ENCODE measurements around the gene NUDT16L1. TPM values are rescaled to one million over a fixed set of nuclear protein-coding genes. Genes with fewer than 3 reads are reported as not detected.

The NUDT16L1 gene
- total RNA-seq, 5 donors from 2014 or later (not counting 1 experiment from before 2014, with no cell fraction given): 53.3 to 64.0 (median 62.2) TPM

GRCh38 chr16:4726616-4727015 lies 33.3 kb downstream of the NUDT16L1 start:
- ChIA-PET CTCF (no interaction called here), POLR2A (no interaction called here)
- no peak overlapping the region for H3K27ac ChIP-seq (ENCODE audit: low read length)
- H3K9me3 ChIP-seq: no peaks in the 10 kb centered on the region
- peaks cover 30% of the 10 kb centered on the region for H3K36me3 Mint-ChIP-seq
- 98% methylated on average over 17 of the region's 18 CpGs for WGBS (ENCODE audit: insufficient coverage)
- H3K36me3 ChIP-seq (ENCODE audit: control insufficient read depth in 2 of 2, extremely low read depth in 1 of 2, insufficient read depth in 1 of 2, low read length in 1 of 2): peaks cover 13 to 50% of the 10 kb centered on the region in 2 donors
- DNase-seq (no peak), ATAC-seq (replicated peaks in 1 of 4) (no peak)
- H3K27me3 Mint-ChIP-seq: no peaks in the 10 kb centered on the region
- no peaks in the 10 kb centered on the region for H3K9me3 Mint-ChIP-seq
- H3K4me3 ChIP-seq (ENCODE audit: control insufficient read depth in 1 of 2, extremely low read depth in 1 of 2, low read length in 1 of 2): no peak overlapping the region
- no peak overlapping the region for H3K27ac Mint-ChIP-seq
- peaks cover 0 to under 1% (median 0%) of the 10 kb centered on the region in 3 donors for H3K4me1 Mint-ChIP-seq
- no peaks in the 10 kb centered on the region for H3K27me3 ChIP-seq (replicated peaks in 1 of 2; ENCODE audit: control insufficient read depth in 2 of 2, extremely low read depth in 1 of 2, insufficient read depth in 2 of 2, low read length in 1 of 2)
- H3K4me3 Mint-ChIP-seq: no peak overlapping the region
- H3K4me1 ChIP-seq (ENCODE audit: control insufficient read depth in 1 of 2, extremely low read depth in 1 of 2, insufficient read depth in 2 of 2, low read length in 2 of 2): no peaks in the 10 kb centered on the region

- Histone ChIP-seq H3K27me3 (replicated peaks in 1 of 2; ENCODE audit: control insufficient read depth in 2 of 2, extremely low read depth in 1 of 2, insufficient read depth in 2 of 2, low read length in 1 of 2) (no peaks in the 10 kb centered on the region), H3K4me1 (ENCODE audit: control insufficient read depth in 1 of 2, extremely low read depth in 1 of 2, insufficient read depth in 2 of 2, low read length in 2 of 2) (peaks cover 3 to 11% of the 10 kb centered on the region in 2 experiments), H3K36me3 (ENCODE audit: control insufficient read depth in 2 of 2, extremely low read depth in 1 of 2, insufficient read depth in 1 of 2, low read length in 1 of 2) (peaks cover 16 to 43% of the 10 kb centered on the region in 2 donors), H3K4me3 (ENCODE audit: control insufficient read depth in 1 of 2, extremely low read depth in 1 of 2, low read length in 1 of 2) (no peak overlapping the region), H3K27ac (ENCODE audit: low read length) (no peak overlapping the region), H3K9me3 (no peaks in the 10 kb centered on the region)
- DNase-seq: no peak
- 100% methylated on average over 2 of the region's 8 CpGs for WGBS (ENCODE audit: insufficient coverage)
- ChIA-PET CTCF (no interaction called here), POLR2A (no interaction called here)
- no peaks in the 10 kb centered on the region for H3K27me3 Mint-ChIP-seq
- H3K4me3 Mint-ChIP-seq: no peak overlapping the region
- no peaks in the 10 kb centered on the region for H3K9me3 Mint-ChIP-seq
- H3K4me1 Mint-ChIP-seq: peaks cover 8 to 16% (median 12%) of the 10 kb centered on the region in 3 donors
- H3K36me3 Mint-ChIP-seq: peaks cover 24% of the 10 kb centered on the region
- no peak overlapping the region for H3K27ac Mint-ChIP-seq
- ATAC-seq (replicated peaks in 1 of 4): no peak
Observed at GRCh38 chr16:4728676-4729075, 35.3 kb downstream of the NUDT16L1 start.

- no peaks in the 10 kb centered on the region for H3K9me3 ChIP-seq
- 96% methylated on average over 11 of the region's 15 CpGs for WGBS (ENCODE audit: insufficient coverage)
- H3K4me1 ChIP-seq (ENCODE audit: control insufficient read depth in 1 of 2, extremely low read depth in 1 of 2, insufficient read depth in 2 of 2, low read length in 2 of 2): peaks cover 5 to 15% of the 10 kb centered on the region in 2 experiments
- ChIA-PET POLR2A (no interaction called here), CTCF (no interaction called here)
- no peak for DNase-seq
- ATAC-seq (replicated peaks in 1 of 4): no peak
- no peaks in the 10 kb centered on the region for H3K9me3 Mint-ChIP-seq
- H3K4me3 ChIP-seq (ENCODE audit: control insufficient read depth in 1 of 2, extremely low read depth in 1 of 2, low read length in 1 of 2): no peak overlapping the region
- H3K27me3 ChIP-seq (replicated peaks in 1 of 2; ENCODE audit: control insufficient read depth in 2 of 2, extremely low read depth in 1 of 2, insufficient read depth in 2 of 2, low read length in 1 of 2): no peaks in the 10 kb centered on the region
- no peaks in the 10 kb centered on the region for H3K27me3 Mint-ChIP-seq
- peaks cover 9 to 19% (median 13%) of the 10 kb centered on the region in 3 donors for H3K4me1 Mint-ChIP-seq
- no peak overlapping the region for H3K27ac ChIP-seq (ENCODE audit: low read length)
- H3K27ac Mint-ChIP-seq: no peak overlapping the region
- H3K36me3 Mint-ChIP-seq: peaks cover 24% of the 10 kb centered on the region
- no peak overlapping the region for H3K4me3 Mint-ChIP-seq
- peaks cover 16 to 40% of the 10 kb centered on the region in 2 donors for H3K36me3 ChIP-seq (ENCODE audit: control insufficient read depth in 2 of 2, extremely low read depth in 1 of 2, insufficient read depth in 1 of 2, low read length in 1 of 2)
Observed at GRCh38 chr16:4729876-4730275, 36.5 kb downstream of the NUDT16L1 start.

GRCh38 chr16:4733211-4733742 lies 39.9 kb downstream of the NUDT16L1 start:
- Histone ChIP-seq H3K4me3 (ENCODE audit: control insufficient read depth in 1 of 2, extremely low read depth in 1 of 2, low read length in 1 of 2) (peak overlapping the region; percentile 91 to 98), H3K27ac (ENCODE audit: low read length) (no peak overlapping the region), H3K9me3 (no peaks in the 10 kb centered on the region), H3K4me1 (ENCODE audit: control insufficient read depth in 1 of 2, extremely low read depth in 1 of 2, insufficient read depth in 2 of 2, low read length in 2 of 2) (peaks cover 9 to 23% of the 10 kb centered on the region in 2 experiments), H3K36me3 (ENCODE audit: control insufficient read depth in 2 of 2, extremely low read depth in 1 of 2, insufficient read depth in 1 of 2, low read length in 1 of 2) (peaks cover 6 to 21% of the 10 kb centered on the region in 2 donors), H3K27me3 (replicated peaks in 1 of 2; ENCODE audit: control insufficient read depth in 2 of 2, extremely low read depth in 1 of 2, insufficient read depth in 2 of 2, low read length in 1 of 2) (peaks cover 0 to 4% of the 10 kb centered on the region in 2 experiments)
- WGBS (ENCODE audit: insufficient coverage): 81% methylated on average over 8 of the region's 17 CpGs
- ChIA-PET POLR2A (interaction anchor here in 1 of 2 donors (1.0 kb wide), 1 partner anchor 69 kb away, joined by 5 read pairs; the partner anchor contains the start of gene ROGDI), CTCF (no interaction called here)
- DNase-seq (no peak), ATAC-seq (replicated peaks in 1 of 4) (no peak)
- peak overlapping the region; percentile 88 to 93 (median 89) for H3K4me3 Mint-ChIP-seq
- H3K27me3 Mint-ChIP-seq: peaks cover 0 to 4% of the 10 kb centered on the region in 2 donors
- H3K9me3 Mint-ChIP-seq: no peaks in the 10 kb centered on the region
- peaks cover 15 to 30% (median 20%) of the 10 kb centered on the region in 3 donors for H3K4me1 Mint-ChIP-seq
- no peak overlapping the region for H3K27ac Mint-ChIP-seq
- peaks cover 15% of the 10 kb centered on the region for H3K36me3 Mint-ChIP-seq

- WGBS (ENCODE audit: insufficient coverage): 0% methylated on average over 18 of the region's 19 CpGs
- no peaks in the 10 kb centered on the region for H3K9me3 ChIP-seq
- peak overlapping the region; percentile 88 to 93 (median 89) for H3K4me3 Mint-ChIP-seq
- DNase-seq (peak in 18 of 35 experiments; percentile 3 to 41 (median 16)), ATAC-seq (replicated peaks in 1 of 4) (peak; percentile 0 to 8 (median 4))
- no peaks in the 10 kb centered on the region for H3K9me3 Mint-ChIP-seq
- H3K4me1 Mint-ChIP-seq: peaks cover 15 to 30% (median 20%) of the 10 kb centered on the region in 3 donors
- peak overlapping the region in 1 of 2 donors; percentile 39 for H3K27ac Mint-ChIP-seq
- peaks cover 9 to 23% of the 10 kb centered on the region in 2 experiments for H3K4me1 ChIP-seq (ENCODE audit: control insufficient read depth in 1 of 2, extremely low read depth in 1 of 2, insufficient read depth in 2 of 2, low read length in 2 of 2)
- peak overlapping the region; percentile 91 to 98 for H3K4me3 ChIP-seq (ENCODE audit: control insufficient read depth in 1 of 2, extremely low read depth in 1 of 2, low read length in 1 of 2)
- peaks cover 0 to 5% of the 10 kb centered on the region in 2 donors for H3K27me3 Mint-ChIP-seq
- H3K36me3 ChIP-seq (ENCODE audit: control insufficient read depth in 2 of 2, extremely low read depth in 1 of 2, insufficient read depth in 1 of 2, low read length in 1 of 2): peaks cover 6 to 16% of the 10 kb centered on the region in 2 donors
- H3K27ac ChIP-seq (ENCODE audit: low read length): no peak overlapping the region
- H3K27me3 ChIP-seq (replicated peaks in 1 of 2; ENCODE audit: control insufficient read depth in 2 of 2, extremely low read depth in 1 of 2, insufficient read depth in 2 of 2, low read length in 1 of 2): peaks cover 0 to 4% of the 10 kb centered on the region in 2 experiments
- ChIA-PET CTCF (interaction anchor here in 1 of 2 donors (0.9 to 1.8 kb wide), 4 partner anchors 13 to 118 kb away, joined by 5 to 7 read pairs (median 6); partner anchors contain the start of genes MGRN1 and ROGDI), POLR2A (interaction anchor here in 1 of 2 donors (0.5 to 1.0 kb wide), 3 partner anchors 13 to 266 kb away, joined by 3 to 5 read pairs (median 3); partner anchors contain the start of gene ROGDI)
- H3K36me3 Mint-ChIP-seq: peaks cover 14% of the 10 kb centered on the region
Observed at GRCh38 chr16:4733747-4734062, 40.3 kb downstream of the NUDT16L1 start.

GRCh38 chr16:4734063-4734729 lies 40.8 kb downstream of the NUDT16L1 start, which contains the start of the genes ANKS3 and DNAAF8:
TSS of gene ANKS3 (minus strand) at chr16:4734271. CDS start at chr16:4730149, 4,122 bp downstream.
TSS of gene DNAAF8 (plus strand) at chr16:4734537. CDS start at chr16:4736515, 1,978 bp downstream.
- ATAC-seq (replicated peaks in 1 of 4) (peak; percentile 81 to 84 (median 83)), DNase-seq (peak; percentile 50 to 85 (median 69))
- Histone ChIP-seq H3K27ac (ENCODE audit: low read length) (peak within 1 kb of the TSS; percentile 63), H3K27me3 (replicated peaks in 1 of 2; ENCODE audit: control insufficient read depth in 2 of 2, extremely low read depth in 1 of 2, insufficient read depth in 2 of 2, low read length in 1 of 2) (peaks cover 0 to 7% of the 10 kb centered on the region in 2 experiments), H3K4me1 (ENCODE audit: control insufficient read depth in 1 of 2, extremely low read depth in 1 of 2, insufficient read depth in 2 of 2, low read length in 2 of 2) (peaks cover 9 to 23% of the 10 kb centered on the region in 2 experiments), H3K36me3 (ENCODE audit: control insufficient read depth in 2 of 2, extremely low read depth in 1 of 2, insufficient read depth in 1 of 2, low read length in 1 of 2) (peaks cover 6 to 12% of the 10 kb centered on the region in 2 donors), H3K4me3 (ENCODE audit: control insufficient read depth in 1 of 2, extremely low read depth in 1 of 2, low read length in 1 of 2) (peak within 1 kb of the TSS; percentile 91 to 98), H3K9me3 (no peaks in the 10 kb centered on the region)
- ChIA-PET CTCF (interaction anchor here in 1 of 2 donors (0.9 to 1.8 kb wide), 7 partner anchors 13 to 118 kb away, joined by 4 to 7 read pairs (median 5); partner anchors contain the start of genes MGRN1, NUDT16L1 and ROGDI), POLR2A (interaction anchor here (0.5 to 1.2 kb wide), 8 partner anchors 13 to 320 kb away, joined by 3 to 8 read pairs (median 4); partner anchors contain the start of genes NUDT16L1 (in 1 of the 2) and ROGDI (in 1 of the 2))
- H3K27ac Mint-ChIP-seq: peak within 1 kb of the TSS; percentile 83 to 92
- peak within 1 kb of the TSS; percentile 88 to 93 (median 89) for H3K4me3 Mint-ChIP-seq
- no peaks in the 10 kb centered on the region for H3K9me3 Mint-ChIP-seq
- peaks cover 15 to 30% (median 20%) of the 10 kb centered on the region in 3 donors for H3K4me1 Mint-ChIP-seq
- WGBS (ENCODE audit: insufficient coverage): under 1% methylated on average over 58 of the region's 70 CpGs
- peaks cover 0 to 5% of the 10 kb centered on the region in 2 donors for H3K27me3 Mint-ChIP-seq
- H3K36me3 Mint-ChIP-seq: peaks cover 10% of the 10 kb centered on the region

Measured in T-cell (primary cell).